Measurements from ENCODE around the gene TEAD4.

Gene TEAD4

GRCh38 chr12:3085341-3086139 lies 126.3 kb downstream of the TEAD4 start:
- no peak for DNase-seq

GRCh38 chr12:3086211-3086610 lies 127.0 kb downstream of the TEAD4 start:
- no peak for DNase-seq

GRCh38 chr12:3086729-3087323 lies 127.6 kb downstream of the TEAD4 start:
- DNase-seq: no peak

- DNase-seq: no peak
These were observed 128.8 kb downstream of the TEAD4 start for GRCh38 chr12:3087758-3088650.

- DNase-seq: no peak
These were observed 130.4 kb downstream of the TEAD4 start for GRCh38 chr12:3089588-3089987.
